ENCODE results near the gene CACNA2D3.

CACNA2D3 gene

DNA sequence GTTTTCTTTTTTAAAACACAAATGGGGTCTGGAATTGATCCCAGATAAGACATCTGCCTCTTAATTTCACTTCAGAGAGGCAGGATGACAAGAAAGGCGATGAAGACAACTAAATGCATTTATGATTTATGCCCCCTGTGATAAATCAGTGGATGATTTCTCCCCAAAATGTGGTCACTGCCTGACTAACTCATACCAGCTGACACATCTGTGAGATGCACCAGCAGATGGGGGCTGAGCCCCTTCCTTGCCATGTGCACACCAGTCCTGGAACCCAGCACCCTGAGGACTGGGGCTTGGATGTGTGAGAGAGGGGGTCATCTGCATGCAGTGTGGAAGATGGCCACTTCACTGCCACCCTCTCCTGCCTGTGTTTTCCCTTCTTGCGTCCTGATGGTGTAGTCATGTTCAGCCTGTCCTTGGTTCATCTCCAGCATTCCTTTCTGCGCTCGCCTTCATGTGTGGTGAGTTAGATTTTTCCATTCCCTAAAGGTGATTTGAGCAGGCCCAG, 541.2 kb downstream of the CACNA2D3 start:
- Histone ChIP-seq H3K4me3 (ENCODE audit: low read length in 2 of 2) (no peak overlapping the region), H3K9me3 (ENCODE audit: control insufficient read depth in 2 of 2, low read length in 2 of 2) (no peaks in the 10 kb centered on the region), H3K4me1 (ENCODE audit: control insufficient read depth, insufficient read depth, low read length) (peaks cover 4% of the 10 kb centered on the region), H3K9ac (ENCODE audit: low read length in 2 of 2) (no peak overlapping the region), H3K27ac (ENCODE audit: low read length) (no peak overlapping the region), H3K27me3 (ENCODE audit: control insufficient read depth in 1 of 2, insufficient read depth in 2 of 2, low read length in 2 of 2) (no peaks in the 10 kb centered on the region), H3K36me3 (ENCODE audit: control insufficient read depth in 2 of 2, insufficient read depth in 2 of 2, low read length in 2 of 2) (no peaks in the 10 kb centered on the region)

DNA sequence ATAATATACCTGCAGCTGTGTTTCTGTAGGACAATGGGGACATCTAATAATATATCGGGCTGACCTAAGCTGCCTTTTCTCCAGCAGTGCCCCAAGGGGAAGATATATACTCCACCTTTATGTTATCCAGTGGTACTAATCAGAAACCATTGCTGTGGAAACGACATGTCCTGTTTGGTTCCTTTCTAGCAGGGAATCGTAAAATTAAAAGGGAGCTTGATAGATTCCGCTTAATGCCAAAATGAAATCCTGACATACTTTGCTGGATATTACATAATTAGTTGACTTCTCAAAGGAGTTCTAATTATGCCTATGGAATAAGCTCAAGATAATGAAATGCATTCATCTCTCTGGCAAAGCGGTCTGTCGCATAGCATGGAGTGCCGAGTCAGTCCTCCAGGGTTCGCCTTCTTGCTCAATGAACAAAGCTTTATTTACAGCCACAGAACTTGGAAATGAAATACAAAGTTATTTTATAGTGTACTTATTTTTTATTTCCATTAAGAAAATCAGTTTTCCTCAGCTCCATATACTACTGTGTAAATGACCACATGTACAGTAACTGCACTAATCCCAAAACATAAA, 542.8 kb downstream of the CACNA2D3 start:
- H3K36me3 ChIP-seq (ENCODE audit: control insufficient read depth in 2 of 2, insufficient read depth in 2 of 2, low read length in 2 of 2): no peaks in the 10 kb centered on the region
- peaks cover 4% of the 10 kb centered on the region for H3K4me1 ChIP-seq (ENCODE audit: control insufficient read depth, insufficient read depth, low read length)
- H3K27me3 ChIP-seq (ENCODE audit: control insufficient read depth in 1 of 2, insufficient read depth in 2 of 2, low read length in 2 of 2): no peaks in the 10 kb centered on the region
- no peaks in the 10 kb centered on the region for H3K9me3 ChIP-seq (ENCODE audit: control insufficient read depth in 2 of 2, low read length in 2 of 2)
- H3K27ac ChIP-seq (ENCODE audit: low read length): no peak overlapping the region
- no peak overlapping the region for H3K9ac ChIP-seq (ENCODE audit: low read length in 2 of 2)
- no peak overlapping the region for H3K4me3 ChIP-seq (ENCODE audit: low read length in 2 of 2)

DNA sequence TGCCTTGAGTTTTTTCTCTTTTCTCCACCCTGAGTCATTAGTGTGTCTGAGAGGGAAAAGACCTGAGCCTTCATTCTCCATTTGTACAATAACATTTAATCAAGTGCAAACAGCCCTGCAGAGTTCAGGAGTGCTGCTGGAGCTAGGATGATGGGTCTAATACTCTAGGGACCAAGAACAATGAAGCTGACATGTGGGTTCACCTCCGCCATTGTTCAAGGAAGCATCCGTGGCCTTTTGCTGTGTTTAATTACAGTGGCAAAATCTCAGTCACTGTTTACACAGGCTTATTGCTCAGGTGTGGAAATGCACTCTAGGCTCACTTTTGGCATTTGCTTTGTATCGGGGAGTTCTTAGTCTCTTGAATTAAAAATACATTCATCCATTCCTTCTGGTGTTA, 545.9 kb downstream of the CACNA2D3 start:
- no peaks in the 10 kb centered on the region for H3K9me3 ChIP-seq (ENCODE audit: control insufficient read depth in 2 of 2, low read length in 2 of 2)
- no peak overlapping the region for H3K9ac ChIP-seq (ENCODE audit: low read length in 2 of 2)
- no peaks in the 10 kb centered on the region for H3K27me3 ChIP-seq (ENCODE audit: control insufficient read depth in 1 of 2, insufficient read depth in 2 of 2, low read length in 2 of 2)
- no peak overlapping the region for H3K27ac ChIP-seq (ENCODE audit: low read length)
- H3K4me1 ChIP-seq (ENCODE audit: control insufficient read depth, insufficient read depth, low read length): peaks cover 2% of the 10 kb centered on the region
- H3K36me3 ChIP-seq (ENCODE audit: control insufficient read depth in 2 of 2, insufficient read depth in 2 of 2, low read length in 2 of 2): no peaks in the 10 kb centered on the region
- H3K4me3 ChIP-seq (ENCODE audit: low read length in 2 of 2): no peak overlapping the region

DNA sequence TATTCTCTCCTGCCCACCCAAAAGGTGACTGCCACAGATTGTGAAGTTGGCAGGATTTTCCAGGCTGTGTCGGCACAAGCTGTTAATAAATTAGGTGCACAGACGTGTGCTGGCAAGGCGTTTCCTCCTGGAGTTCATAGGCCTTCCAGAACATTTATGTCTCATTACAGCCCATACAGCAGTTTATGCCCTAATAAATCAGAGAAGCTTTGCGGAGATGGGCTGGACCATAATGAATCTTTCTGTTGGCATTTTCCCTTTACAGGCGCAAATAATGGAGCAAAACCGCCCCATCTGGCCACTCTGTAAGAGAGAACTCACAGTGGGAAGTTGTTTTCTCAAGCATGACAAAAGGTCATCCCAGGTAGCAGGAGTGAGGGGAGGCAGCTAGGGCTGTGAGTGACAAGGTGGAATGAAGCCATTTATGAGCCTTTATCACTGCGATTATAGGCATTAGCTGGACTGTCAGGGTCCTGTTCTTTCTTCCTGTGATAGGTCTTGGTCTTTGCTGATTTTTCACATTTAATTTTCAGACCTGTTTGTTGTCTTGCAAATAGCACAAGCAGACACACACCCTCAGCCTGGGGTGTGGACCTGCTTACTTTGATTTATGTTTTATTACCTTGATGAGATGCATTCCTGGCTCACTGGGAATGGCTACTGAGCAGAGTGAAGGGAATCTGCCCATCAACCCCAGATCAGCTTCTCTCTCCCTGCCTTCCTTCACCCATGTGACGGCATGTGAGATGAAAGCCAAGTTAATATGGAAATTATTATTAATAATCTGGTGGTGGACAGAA, 548.0 kb downstream of the CACNA2D3 start:
- Histone ChIP-seq H3K9me3 (ENCODE audit: control insufficient read depth in 2 of 2, low read length in 2 of 2) (no peaks in the 10 kb centered on the region), H3K9ac (ENCODE audit: low read length in 2 of 2) (no peak overlapping the region), H3K4me1 (ENCODE audit: control insufficient read depth, insufficient read depth, low read length) (no peaks in the 10 kb centered on the region), H3K27ac (ENCODE audit: low read length) (no peak overlapping the region), H3K4me3 (ENCODE audit: low read length in 2 of 2) (no peak overlapping the region), H3K36me3 (ENCODE audit: control insufficient read depth in 2 of 2, insufficient read depth in 2 of 2, low read length in 2 of 2) (no peaks in the 10 kb centered on the region), H3K27me3 (ENCODE audit: control insufficient read depth in 1 of 2, insufficient read depth in 2 of 2, low read length in 2 of 2) (no peaks in the 10 kb centered on the region)

- H3K4me3 ChIP-seq (ENCODE audit: low read length in 2 of 2): no peak overlapping the region
- H3K4me1 ChIP-seq (ENCODE audit: control insufficient read depth, insufficient read depth, low read length): no peaks in the 10 kb centered on the region
- no peaks in the 10 kb centered on the region for H3K36me3 ChIP-seq (ENCODE audit: control insufficient read depth in 2 of 2, insufficient read depth in 2 of 2, low read length in 2 of 2)
- no peak overlapping the region for H3K27ac ChIP-seq (ENCODE audit: low read length)
- H3K9me3 ChIP-seq (ENCODE audit: control insufficient read depth in 2 of 2, low read length in 2 of 2): no peaks in the 10 kb centered on the region
- H3K9ac ChIP-seq (ENCODE audit: low read length in 2 of 2): no peak overlapping the region
- no peaks in the 10 kb centered on the region for H3K27me3 ChIP-seq (ENCODE audit: control insufficient read depth in 1 of 2, insufficient read depth in 2 of 2, low read length in 2 of 2)
Measured at GRCh38 chr3:54671511-54671910, 549.2 kb downstream of the CACNA2D3 start.

- no peaks in the 10 kb centered on the region for H3K27me3 ChIP-seq (ENCODE audit: control insufficient read depth in 1 of 2, insufficient read depth in 2 of 2, low read length in 2 of 2)
- H3K36me3 ChIP-seq (ENCODE audit: control insufficient read depth in 2 of 2, insufficient read depth in 2 of 2, low read length in 2 of 2): no peaks in the 10 kb centered on the region
- no peak overlapping the region for H3K27ac ChIP-seq (ENCODE audit: low read length)
- H3K9ac ChIP-seq (ENCODE audit: low read length in 2 of 2): no peak overlapping the region
- no peaks in the 10 kb centered on the region for H3K9me3 ChIP-seq (ENCODE audit: control insufficient read depth in 2 of 2, low read length in 2 of 2)
- H3K4me3 ChIP-seq (ENCODE audit: low read length in 2 of 2): no peak overlapping the region
- H3K4me1 ChIP-seq (ENCODE audit: control insufficient read depth, insufficient read depth, low read length): no peaks in the 10 kb centered on the region
Measured at GRCh38 chr3:54676087-54676486, 553.7 kb downstream of the CACNA2D3 start.

- H3K4me1 ChIP-seq (ENCODE audit: control insufficient read depth, insufficient read depth, low read length): no peaks in the 10 kb centered on the region
- no peak overlapping the region for H3K9ac ChIP-seq (ENCODE audit: low read length in 2 of 2)
- H3K9me3 ChIP-seq (ENCODE audit: control insufficient read depth in 2 of 2, low read length in 2 of 2): no peaks in the 10 kb centered on the region
- no peak overlapping the region for H3K27ac ChIP-seq (ENCODE audit: low read length)
- H3K4me3 ChIP-seq (ENCODE audit: low read length in 2 of 2): no peak overlapping the region
- H3K36me3 ChIP-seq (ENCODE audit: control insufficient read depth in 2 of 2, insufficient read depth in 2 of 2, low read length in 2 of 2): no peaks in the 10 kb centered on the region
- no peaks in the 10 kb centered on the region for H3K27me3 ChIP-seq (ENCODE audit: control insufficient read depth in 1 of 2, insufficient read depth in 2 of 2, low read length in 2 of 2)
Measured at GRCh38 chr3:54681706-54682105, 559.4 kb downstream of the CACNA2D3 start.

- Histone ChIP-seq H3K4me3 (ENCODE audit: low read length in 2 of 2) (no peak overlapping the region), H3K27ac (ENCODE audit: low read length) (no peak overlapping the region), H3K36me3 (ENCODE audit: control insufficient read depth in 2 of 2, insufficient read depth in 2 of 2, low read length in 2 of 2) (no peaks in the 10 kb centered on the region), H3K9me3 (ENCODE audit: control insufficient read depth in 2 of 2, low read length in 2 of 2) (no peaks in the 10 kb centered on the region), H3K9ac (ENCODE audit: low read length in 2 of 2) (no peak overlapping the region), H3K4me1 (ENCODE audit: control insufficient read depth, insufficient read depth, low read length) (no peaks in the 10 kb centered on the region), H3K27me3 (ENCODE audit: control insufficient read depth in 1 of 2, insufficient read depth in 2 of 2, low read length in 2 of 2) (no peaks in the 10 kb centered on the region)
Measured at GRCh38 chr3:54685213-54685612, 562.9 kb downstream of the CACNA2D3 start.

- no peaks in the 10 kb centered on the region for H3K9me3 ChIP-seq (ENCODE audit: control insufficient read depth in 2 of 2, low read length in 2 of 2)
- no peaks in the 10 kb centered on the region for H3K27me3 ChIP-seq (ENCODE audit: control insufficient read depth in 1 of 2, insufficient read depth in 2 of 2, low read length in 2 of 2)
- no peak overlapping the region for H3K4me3 ChIP-seq (ENCODE audit: low read length in 2 of 2)
- H3K36me3 ChIP-seq (ENCODE audit: control insufficient read depth in 2 of 2, insufficient read depth in 2 of 2, low read length in 2 of 2): no peaks in the 10 kb centered on the region
- no peak overlapping the region for H3K9ac ChIP-seq (ENCODE audit: low read length in 2 of 2)
- H3K27ac ChIP-seq (ENCODE audit: low read length): no peak overlapping the region
- H3K4me1 ChIP-seq (ENCODE audit: control insufficient read depth, insufficient read depth, low read length): no peaks in the 10 kb centered on the region
Measured at GRCh38 chr3:54691289-54691771, 569.0 kb downstream of the CACNA2D3 start.

- Histone ChIP-seq H3K9ac (ENCODE audit: low read length in 2 of 2) (no peak overlapping the region), H3K4me1 (ENCODE audit: control insufficient read depth, insufficient read depth, low read length) (no peaks in the 10 kb centered on the region), H3K9me3 (ENCODE audit: control insufficient read depth in 2 of 2, low read length in 2 of 2) (no peaks in the 10 kb centered on the region), H3K27me3 (ENCODE audit: control insufficient read depth in 1 of 2, insufficient read depth in 2 of 2, low read length in 2 of 2) (no peaks in the 10 kb centered on the region), H3K36me3 (ENCODE audit: control insufficient read depth in 2 of 2, insufficient read depth in 2 of 2, low read length in 2 of 2) (no peaks in the 10 kb centered on the region), H3K27ac (ENCODE audit: low read length) (no peak overlapping the region), H3K4me3 (ENCODE audit: low read length in 2 of 2) (no peak overlapping the region)
Measured at GRCh38 chr3:54696313-54696712, 574.0 kb downstream of the CACNA2D3 start.

- Histone ChIP-seq H3K36me3 (ENCODE audit: control insufficient read depth in 2 of 2, insufficient read depth in 2 of 2, low read length in 2 of 2) (no peaks in the 10 kb centered on the region), H3K9ac (ENCODE audit: low read length in 2 of 2) (no peak overlapping the region), H3K9me3 (ENCODE audit: control insufficient read depth in 2 of 2, low read length in 2 of 2) (no peaks in the 10 kb centered on the region), H3K4me3 (ENCODE audit: low read length in 2 of 2) (no peak overlapping the region), H3K4me1 (ENCODE audit: control insufficient read depth, insufficient read depth, low read length) (no peaks in the 10 kb centered on the region), H3K27me3 (ENCODE audit: control insufficient read depth in 1 of 2, insufficient read depth in 2 of 2, low read length in 2 of 2) (no peaks in the 10 kb centered on the region), H3K27ac (ENCODE audit: low read length) (no peak overlapping the region)
Measured at GRCh38 chr3:54698054-54698453, 575.7 kb downstream of the CACNA2D3 start.

Measured in stomach smooth muscle (tissue), 2 donors.